Keratinocyte (primary cell): ENCODE measurements around the gene ARHGAP22. TPM values are rescaled to one million over a fixed set of nuclear protein-coding genes. Genes with fewer than 3 reads are reported as not detected.

Experiments
- DNase-seq: peaks from one replicate; pipeline ENCODE4 v3.0.0-alpha.2; 2011; ENCODE audit warnings: low read depth, missing footprints, low spot score
- FAIRE-seq: peaks from 2 replicates; lab custom pipeline; 2011; peaks lifted over from hg19 to GRCh38; lab: Jason Lieb, UNC
- H2AFZ ChIP-seq: 2 replicates; pipeline ENCODE4 v1.6.0; 2012; ENCODE audit warnings: low read length, control low read depth, inconsistent platforms; ENCODE audit not compliant: control insufficient read depth
- H3K27ac ChIP-seq: 2 replicates; pipeline ENCODE4 v1.5.1; 2011; ENCODE audit warnings: low read length; ENCODE audit not compliant: control insufficient read depth, insufficient read depth
- H3K27me3 ChIP-seq: 3 replicates; pipeline ENCODE4 v1.6.0; 2011; ENCODE audit warnings: low read length; ENCODE audit not compliant: control insufficient read depth, insufficient read depth; ENCODE audit errors: extremely low read depth
- H3K36me3 ChIP-seq, 2 experiments: 2 replicates in 1 of 2; 3 replicates in 1 of 2; pipeline ENCODE4 v1.5.1; 2011; ENCODE audit warnings: low read length in 2 of 2, mild to moderate bottlenecking in 1 of 2; ENCODE audit not compliant: control insufficient read depth in 2 of 2, insufficient read depth in 2 of 2; ENCODE audit errors: extremely low read depth in 1 of 2
- H3K4me1 ChIP-seq: 3 replicates; pipeline ENCODE4 v1.5.1; 2011; ENCODE audit warnings: low read length; ENCODE audit not compliant: control insufficient read depth, insufficient read depth; ENCODE audit errors: extremely low read depth
- H3K4me2 ChIP-seq: 3 replicates; pipeline ENCODE4 v1.6.0; 2011; ENCODE audit warnings: low read depth, low read length; ENCODE audit not compliant: control insufficient read depth, insufficient read depth; ENCODE audit errors: extremely low read depth
- H3K4me3 ChIP-seq, 3 experiments: fragments of 200-600 bp in 1 of 3; sonication (generic) in 1 of 3; 2 replicates in 2 of 3; 3 replicates in 1 of 3; pipeline ENCODE4 v1.5.1; 2011 to 2016; ENCODE audit warnings: low read length in 3 of 3, mild to moderate bottlenecking in 3 of 3, control low read depth in 2 of 3, inconsistent platforms in 1 of 3, low read depth in 1 of 3, mixed read lengths in 1 of 3, mixed run types in 1 of 3, moderate library complexity in 1 of 3; ENCODE audit not compliant: control insufficient read depth in 2 of 3, insufficient read depth in 2 of 3; ENCODE audit errors: extremely low read depth in 1 of 3
- H3K79me2 ChIP-seq: 2 replicates; pipeline ENCODE4 v1.6.0; 2012; ENCODE audit warnings: low read length; ENCODE audit not compliant: control insufficient read depth, insufficient read depth
- H3K9ac ChIP-seq: 3 replicates; pipeline ENCODE4 v1.6.0; 2011; ENCODE audit warnings: low read length; ENCODE audit not compliant: control insufficient read depth, insufficient read depth; ENCODE audit errors: extremely low read depth
- H3K9me1 ChIP-seq: 3 replicates; pipeline ENCODE4 v1.6.0; 2011; ENCODE audit warnings: low read length; ENCODE audit not compliant: control insufficient read depth, insufficient read depth; ENCODE audit errors: extremely low read depth
- H3K9me3 ChIP-seq: 2 replicates; pipeline ENCODE4 v1.5.1; 2012; ENCODE audit warnings: low read depth, low read length; ENCODE audit not compliant: control insufficient read depth
- H4K20me1 ChIP-seq: 3 replicates; pipeline ENCODE4 v1.6.0; 2011; ENCODE audit warnings: low read length; ENCODE audit not compliant: control insufficient read depth, insufficient read depth; ENCODE audit errors: extremely low read depth
- EZH2 ChIP-seq: IDR thresholded peaks from one replicate; pipeline ENCODE4 v1.6.1; 2012; ENCODE audit warnings: inconsistent platforms, mild to moderate bottlenecking, low read length, moderate library complexity
- dilution Hi-C: fragments of 300-500 bp; cut with MboI; formaldehyde crosslinking; loops from one replicate; pipeline ENCODE4 v1.7.0; 2020; ENCODE audit warnings: low sequenced_read_pairs; ENCODE audit not compliant: extremely low pct_ligation_motif_present
- polyA plus RNA-seq, 5 experiments: library from polyadenylated mRNA; depleted of rRNA in 3 of 5; stranded (reverse) in 3 of 5; stranded (forward) in 1 of 5; unstranded in 1 of 5; fragments of >200 nt; gene quantifications; 1 replicate in 1 of 5; 2 replicates in 3 of 5; 3 replicates in 1 of 5; pipeline versions ENCODE4 v1.2.1 to v1.2.3, GENCODE V29; 2011 to 2012; ENCODE audit warnings: missing spikeins in 2 of 5, low read depth in 1 of 5, low replicate concordance in 1 of 5
- TF ChIP-seq, protein P1 (sequence below), 3 experiments: IDR thresholded peaks in 1 of 3; conservative IDR thresholded peaks in 1 of 3; optimal IDR thresholded peaks in 1 of 3; 2 replicates in 2 of 3; 3 replicates in 1 of 3; pipeline versions ENCODE3 to v1.5.1; 2011; ENCODE audit warnings: low read length in 3 of 3, mild to moderate bottlenecking in 3 of 3, moderate library complexity in 2 of 3, control low read depth in 1 of 3, inconsistent platforms in 1 of 3; ENCODE audit not compliant: insufficient read depth in 2 of 3; ENCODE audit errors: extremely low read depth in 1 of 3

The ARHGAP22 gene
- polyA plus RNA-seq, 1 donor (not counting 4 experiments of a cell fraction or from before 2014, with no cell fraction given), result 4.9 TPM

DNA sequence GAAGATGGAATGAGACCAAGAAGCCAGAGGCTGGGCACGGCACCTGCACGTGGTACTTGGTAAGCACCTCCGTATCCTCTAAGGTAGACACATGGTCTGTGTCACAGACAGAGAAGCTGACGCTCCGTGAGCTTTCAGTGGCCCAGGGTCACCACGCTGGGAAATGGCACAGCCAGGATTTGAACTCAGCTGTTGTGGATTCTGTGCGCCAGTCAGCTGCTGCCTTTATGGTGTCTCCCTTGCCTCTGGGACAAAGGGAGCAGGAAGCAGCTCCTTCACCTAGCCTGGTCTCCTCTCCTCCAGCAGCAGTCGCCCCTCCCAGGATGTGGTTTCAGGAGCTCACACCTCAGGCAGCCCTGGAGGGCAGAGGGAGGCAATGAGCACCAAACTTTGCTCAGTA lies 110.8 kb downstream of the ARHGAP22 start:
- Histone ChIP-seq H3K4me1 (peaks cover 33% of the 10 kb centered on the region), H2AFZ (no peak overlapping the region), H3K27ac (no peak overlapping the region), H3K9me1 (no peaks in the 10 kb centered on the region), H3K79me2 (no peaks in the 10 kb centered on the region), H3K27me3 (no peaks in the 10 kb centered on the region), H3K9ac (no peak overlapping the region), H3K9me3 (no peaks in the 10 kb centered on the region), H3K4me2 (no peak overlapping the region), H3K4me3 (no peak overlapping the region), H4K20me1 (no peaks in the 10 kb centered on the region), H3K36me3 (no peaks in the 10 kb centered on the region)
- TF ChIP-seq EZH2, result no peak
- TF ChIP-seq, protein P1, sequence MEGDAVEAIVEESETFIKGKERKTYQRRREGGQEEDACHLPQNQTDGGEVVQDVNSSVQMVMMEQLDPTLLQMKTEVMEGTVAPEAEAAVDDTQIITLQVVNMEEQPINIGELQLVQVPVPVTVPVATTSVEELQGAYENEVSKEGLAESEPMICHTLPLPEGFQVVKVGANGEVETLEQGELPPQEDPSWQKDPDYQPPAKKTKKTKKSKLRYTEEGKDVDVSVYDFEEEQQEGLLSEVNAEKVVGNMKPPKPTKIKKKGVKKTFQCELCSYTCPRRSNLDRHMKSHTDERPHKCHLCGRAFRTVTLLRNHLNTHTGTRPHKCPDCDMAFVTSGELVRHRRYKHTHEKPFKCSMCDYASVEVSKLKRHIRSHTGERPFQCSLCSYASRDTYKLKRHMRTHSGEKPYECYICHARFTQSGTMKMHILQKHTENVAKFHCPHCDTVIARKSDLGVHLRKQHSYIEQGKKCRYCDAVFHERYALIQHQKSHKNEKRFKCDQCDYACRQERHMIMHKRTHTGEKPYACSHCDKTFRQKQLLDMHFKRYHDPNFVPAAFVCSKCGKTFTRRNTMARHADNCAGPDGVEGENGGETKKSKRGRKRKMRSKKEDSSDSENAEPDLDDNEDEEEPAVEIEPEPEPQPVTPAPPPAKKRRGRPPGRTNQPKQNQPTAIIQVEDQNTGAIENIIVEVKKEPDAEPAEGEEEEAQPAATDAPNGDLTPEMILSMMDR (optimal IDR thresholded peaks at IDR 0.05 in 1 of 3, IDR thresholded peaks at IDR 0.05 in 1 of 3, conservative IDR thresholded peaks at IDR 0.05 in 1 of 3; ENCODE audit: extremely low read depth in 1 of 3, insufficient read depth in 2 of 3, low read length in 3 of 3), result no peak
- DNase-seq (no peak), FAIRE-seq (no peak)
- dilution Hi-C loops, result no loop called here

- Histone ChIP-seq H3K9ac (no peak overlapping the region), H3K79me2 (no peaks in the 10 kb centered on the region), H3K9me1 (no peaks in the 10 kb centered on the region), H4K20me1 (no peaks in the 10 kb centered on the region), H3K9me3 (no peaks in the 10 kb centered on the region), H3K36me3 (no peaks in the 10 kb centered on the region), H3K27ac (no peak overlapping the region), H3K27me3 (no peaks in the 10 kb centered on the region), H3K4me2 (no peak overlapping the region), H3K4me1 (peaks cover 33% of the 10 kb centered on the region), H2AFZ (no peak overlapping the region), H3K4me3 (no peak overlapping the region)
- DNase-seq (no peak), FAIRE-seq (peak; percentile 58)
- TF ChIP-seq, protein P1 (optimal IDR thresholded peaks at IDR 0.05 in 1 of 3, IDR thresholded peaks at IDR 0.05 in 1 of 3, conservative IDR thresholded peaks at IDR 0.05 in 1 of 3; ENCODE audit: extremely low read depth in 1 of 3, insufficient read depth in 2 of 3, low read length in 3 of 3), result no peak
- TF ChIP-seq EZH2, result no peak
- dilution Hi-C loops, result no loop called here
Measured at GRCh38 chr10:48493083-48493871, 111.6 kb downstream of the ARHGAP22 start.
